ENCODE data around the gene PACSIN1.

GRCh38 chr6:34484391-34484790 lies 18.5 kb downstream of the PACSIN1 start:
- TF ChIP-seq CTCF (IDR thresholded peaks at IDR 0.05; ENCODE audit: insufficient read depth, low read length, poor library complexity, severe bottlenecking) (no peak), EZH2phosphoT487 (conservative IDR thresholded peaks at IDR 0.05; ENCODE audit: low read length) (no peak)

All from SU-DHL-6 (cell line).